Smooth muscle cell (in vitro differentiated cells): ENCODE results near the gene FTHL17. TPM values are rescaled to one million over a fixed set of nuclear protein-coding genes. Genes with fewer than 3 reads are reported as not detected.

Experiments
- DNase-seq: peaks from one replicate; lab custom pipeline; 2025; ENCODE audit not compliant: unreplicated experiment; lab: John Stamatoyannopoulos, UW
- H2AFZ ChIP-seq: fragments of 200-600 bp; sonication (generic); 2 replicates; pipeline ENCODE4 v1.6.0; 2016; ENCODE audit warnings: antibody characterized with exemption, low read depth, mild to moderate bottlenecking
- H3F3A ChIP-seq: fragments of 200-600 bp; sonication (generic); 2 replicates; pipeline ENCODE4 v1.6.0; 2017; ENCODE audit warnings: antibody characterized with exemption, low read depth
- H3K27ac ChIP-seq: fragments of 200-600 bp; sonication (generic); 2 replicates; pipeline ENCODE4 v1.5.1; 2016; ENCODE audit warnings: low read depth, mild to moderate bottlenecking
- H3K27me3 ChIP-seq: fragments of 200-600 bp; sonication (generic); 2 replicates; pipeline ENCODE4 v1.6.1; 2016; ENCODE audit warnings: low read depth, mild to moderate bottlenecking
- H3K36me3 ChIP-seq: fragments of 200-600 bp; sonication (generic); 2 replicates; pipeline ENCODE4 v1.5.1; 2016; ENCODE audit warnings: low read depth
- H3K4me1 ChIP-seq: fragments of 200-600 bp; sonication (generic); 2 replicates; pipeline ENCODE4 v1.5.1; 2016; ENCODE audit warnings: low read depth
- H3K4me2 ChIP-seq: fragments of 200-600 bp; sonication (generic); 2 replicates; pipeline ENCODE4 v1.6.0; 2016; ENCODE audit warnings: mild to moderate bottlenecking
- H3K4me3 ChIP-seq: fragments of 200-600 bp; sonication (generic); 2 replicates; pipeline ENCODE4 v1.5.1; 2016; ENCODE audit warnings: mild to moderate bottlenecking
- H3K79me2 ChIP-seq: fragments of 200-600 bp; sonication (generic); 2 replicates; pipeline ENCODE4 v1.6.0; 2016; ENCODE audit warnings: low read depth, mild to moderate bottlenecking
- H3K9ac ChIP-seq: fragments of 200-600 bp; sonication (generic); 2 replicates; pipeline ENCODE4 v1.6.0; 2016; ENCODE audit warnings: low read depth
- H3K9me3 ChIP-seq: fragments of 200-600 bp; sonication (generic); replicated peaks from 2 replicates; pipeline ENCODE4 v1.5.1; 2016; ENCODE audit warnings: low read depth
- H4K20me1 ChIP-seq: fragments of 200-600 bp; sonication (generic); 2 replicates; pipeline ENCODE4 v1.6.0; 2016; ENCODE audit warnings: low read depth
- CTCF ChIP-seq: fragments of 200-600 bp; sonication (generic); IDR thresholded peaks from 2 replicates; pipeline ENCODE4 v1.5.1; 2017; ENCODE audit warnings: borderline replicate concordance, mild to moderate bottlenecking, antibody characterized with exemption; ENCODE audit not compliant: insufficient read depth, poor library complexity, severe bottlenecking
- WGBS: methylation state at CpG from one replicate; pipeline ENCODE4 v1.1.7; 2016; ENCODE audit warnings: low lambda C conversion rate; 5-methylcytosine and 5-hydroxymethylcytosine counted together
- polyA plus RNA-seq: library from polyadenylated mRNA; unstranded; fragments of >200 nt; fragmentation: Nextera tagmentation; extraction: Ambion mirVana; gene quantifications from 2 replicates; pipeline ENCODE4 v1.2.1, GENCODE V29; 2016
- total RNA-seq: library from RNA; depleted of rRNA; stranded (reverse); fragments of >200 nt; gene quantifications from 2 replicates; pipeline ENCODE4 v1.2.3, GENCODE V29; 2014

The FTHL17 gene
- total and polyA plus RNA-seq, 2 experiments from 2014 or later: not detected

DNA sequence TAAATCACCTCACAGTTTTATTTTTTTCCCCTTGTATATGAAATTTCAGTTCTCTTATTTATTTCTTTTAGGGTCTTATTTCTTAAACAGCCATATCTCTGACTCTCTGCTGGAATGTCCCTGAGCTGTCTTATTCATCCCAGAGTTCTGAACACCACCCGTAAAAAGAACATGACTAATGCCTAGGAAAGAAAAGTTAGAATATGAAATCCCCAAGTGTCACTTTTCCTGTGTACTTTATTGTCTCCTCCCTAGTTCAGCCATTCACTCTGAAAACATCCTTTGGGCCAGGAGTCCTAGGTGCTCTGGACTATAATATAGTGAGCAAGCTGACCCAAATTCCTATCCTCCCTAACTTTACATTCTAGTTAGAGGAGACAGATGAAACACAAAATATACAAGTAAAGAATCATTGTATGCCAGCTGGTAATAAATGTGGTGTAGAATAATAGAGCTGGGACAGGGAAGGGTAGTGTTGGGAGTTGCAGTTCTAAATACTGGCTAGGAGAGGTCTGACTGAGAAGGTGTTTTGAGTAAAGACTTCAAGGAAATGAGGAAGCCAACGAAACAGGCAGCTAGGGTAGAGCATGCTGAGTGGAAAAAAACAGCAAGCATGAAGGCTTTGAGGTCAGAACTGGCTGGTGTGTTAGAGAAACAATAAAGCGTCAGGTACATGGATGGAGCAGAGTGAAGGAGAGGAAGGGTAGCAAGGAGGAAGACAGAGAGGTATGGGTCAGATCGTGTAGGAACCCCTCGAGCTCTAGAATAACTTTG is 40.6 kb upstream of the FTHL17 start:
- no peak for TF ChIP-seq CTCF
- Histone ChIP-seq H3K9ac (no peak overlapping the region), H3K36me3 (no peaks in the 10 kb centered on the region), H3K4me2 (no peak overlapping the region), H3K4me1 (no peaks in the 10 kb centered on the region), H3K27ac (no peak overlapping the region), H3F3A (no peaks in the 10 kb centered on the region), H3K27me3 (no peaks in the 10 kb centered on the region), H4K20me1 (no peaks in the 10 kb centered on the region), H3K9me3 (no peaks in the 10 kb centered on the region), H3K4me3 (no peak overlapping the region), H2AFZ (no peak overlapping the region), H3K79me2 (no peaks in the 10 kb centered on the region)
- WGBS: 74% methylated on average over 5 of the region's 5 CpGs
- no peak for DNase-seq

DNA sequence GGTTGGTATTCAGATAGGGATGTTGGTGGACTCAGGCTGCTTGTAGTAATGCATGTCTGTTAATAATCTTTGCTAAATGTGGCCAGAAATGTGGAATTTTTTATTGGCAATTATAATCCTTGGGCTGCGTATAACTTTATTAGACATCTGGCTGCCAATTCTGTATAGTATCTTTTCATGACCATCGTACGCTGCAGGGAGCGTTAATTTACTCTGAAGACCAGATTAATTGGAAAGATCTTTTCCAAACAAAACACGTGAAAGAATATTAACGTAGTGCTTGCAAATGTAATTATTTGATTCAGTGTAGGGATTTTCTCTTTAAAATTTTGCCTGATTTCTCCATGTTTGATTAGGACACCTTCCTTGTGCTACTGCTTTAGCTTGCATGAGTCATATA is 38.8 kb upstream of the FTHL17 start:
- WGBS: 82% methylated on average over 6 of the region's 6 CpGs
- H4K20me1 ChIP-seq: no peaks in the 10 kb centered on the region
- DNase-seq: no peak

DNA sequence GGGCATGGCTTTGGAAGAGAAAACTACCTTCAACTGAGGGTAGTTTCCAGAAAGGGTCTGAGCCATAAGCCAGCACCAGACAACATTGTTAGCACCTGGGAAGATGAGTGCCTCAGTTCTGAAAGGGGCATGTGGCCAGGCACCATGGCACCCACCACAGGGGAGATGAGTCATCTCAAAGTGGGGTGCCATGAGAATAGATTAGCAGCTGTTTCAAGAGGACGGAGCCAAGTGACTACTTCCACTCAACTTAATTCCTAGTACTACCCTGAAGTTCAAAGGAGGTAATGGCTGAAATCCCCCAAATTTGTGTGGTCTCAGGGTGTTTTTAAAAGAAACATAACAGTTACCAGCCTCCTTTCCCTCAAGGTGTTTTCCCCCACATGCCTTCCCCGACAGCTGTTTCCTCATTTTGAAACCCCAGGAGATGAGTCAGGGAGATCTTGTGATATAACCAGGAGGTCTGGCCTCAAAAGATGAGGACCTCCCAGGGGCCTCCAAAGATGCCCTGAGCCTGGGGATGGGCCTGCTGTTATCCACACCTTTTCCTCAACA is 27.8 kb upstream of the FTHL17 start:
- Histone ChIP-seq H3K9me3 (peaks cover 4% of the 10 kb centered on the region), H3K4me3 (no peak overlapping the region), H3K27ac (no peak overlapping the region), H3F3A (no peaks in the 10 kb centered on the region), H4K20me1 (no peaks in the 10 kb centered on the region), H3K4me1 (no peaks in the 10 kb centered on the region), H3K36me3 (no peaks in the 10 kb centered on the region), H2AFZ (no peak overlapping the region), H3K4me2 (no peak overlapping the region), H3K9ac (no peak overlapping the region), H3K27me3 (no peaks in the 10 kb centered on the region), H3K79me2 (no peaks in the 10 kb centered on the region)
- TF ChIP-seq CTCF: no peak
- WGBS: 72% methylated on average over 2 of the region's 2 CpGs
- no peak for DNase-seq

More for the DNA sequence above, 38.8 kb upstream of the FTHL17 start:
- no peaks in the 10 kb centered on the region for H3F3A ChIP-seq
- H3K9ac ChIP-seq: no peak overlapping the region
- no peak overlapping the region for H3K4me2 ChIP-seq
- H3K27ac ChIP-seq: no peak overlapping the region
- H3K9me3 ChIP-seq: no peaks in the 10 kb centered on the region
- H3K36me3 ChIP-seq: no peaks in the 10 kb centered on the region
- H3K27me3 ChIP-seq: no peaks in the 10 kb centered on the region
- H3K4me1 ChIP-seq: no peaks in the 10 kb centered on the region
- H3K79me2 ChIP-seq: no peaks in the 10 kb centered on the region
- no peak overlapping the region for H2AFZ ChIP-seq
- no peak overlapping the region for H3K4me3 ChIP-seq
- no peak for TF ChIP-seq CTCF

DNA sequence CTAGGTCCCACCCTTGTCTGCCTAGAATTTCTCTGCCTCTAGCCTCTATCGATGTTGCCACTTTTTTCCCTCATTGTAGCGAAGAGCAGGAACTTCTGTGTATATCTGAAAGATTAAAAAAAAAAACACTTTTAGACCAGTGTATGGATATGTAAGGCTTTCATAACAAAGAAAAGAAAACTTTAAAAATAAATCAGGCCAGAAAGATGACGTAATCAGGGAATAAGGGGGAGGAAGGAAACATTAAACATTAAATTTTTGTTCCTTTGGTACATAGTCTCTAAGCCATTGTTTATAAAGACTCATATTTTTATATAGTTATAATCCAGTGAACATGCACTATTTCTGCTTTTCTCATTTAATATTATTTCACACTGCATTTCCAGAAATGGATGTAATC is 26.2 kb upstream of the FTHL17 start:
- no peaks in the 10 kb centered on the region for H3K36me3 ChIP-seq
- H3K4me1 ChIP-seq: no peaks in the 10 kb centered on the region
- no peak overlapping the region for H3K9ac ChIP-seq
- H3K27ac ChIP-seq: no peak overlapping the region
- no peaks in the 10 kb centered on the region for H3K27me3 ChIP-seq
- 75% methylated on average over 3 of the region's 3 CpGs for WGBS
- H3K79me2 ChIP-seq: no peaks in the 10 kb centered on the region
- H3K9me3 ChIP-seq: peaks cover 4% of the 10 kb centered on the region
- no peaks in the 10 kb centered on the region for H4K20me1 ChIP-seq
- no peak for DNase-seq
- no peak for TF ChIP-seq CTCF
- H2AFZ ChIP-seq: no peak overlapping the region
- H3K4me2 ChIP-seq: no peak overlapping the region
- H3K4me3 ChIP-seq: no peak overlapping the region
- no peaks in the 10 kb centered on the region for H3F3A ChIP-seq
